Bronchial epithelial cell (primary cell): ENCODE measurements around the gene THEM5. TPM values are rescaled to one million over a fixed set of nuclear protein-coding genes. Genes with fewer than 3 reads are reported as not detected.

Experiments used
- DNase-seq: peaks from one replicate; pipeline ENCODE4 v3.0.0-alpha.2; 2010; ENCODE audit warnings: low read depth
- FAIRE-seq: peaks from 2 replicates; lab custom pipeline; 2011; peaks lifted over from hg19 to GRCh38; lab: Jason Lieb, UNC
- H3K27me3 ChIP-seq: 2 replicates; pipeline ENCODE4 v1.5.1; 2011; ENCODE audit warnings: low read length; ENCODE audit not compliant: control insufficient read depth, insufficient read depth
- H3K36me3 ChIP-seq: 2 replicates; pipeline ENCODE4 v1.5.1; 2011; ENCODE audit warnings: low read length; ENCODE audit not compliant: control insufficient read depth, insufficient read depth
- H3K4me3 ChIP-seq: 2 replicates; pipeline ENCODE4 v1.5.1; 2011; ENCODE audit warnings: mild to moderate bottlenecking, low read depth, low read length, control low read depth
- CTCF ChIP-seq: IDR thresholded peaks from 2 replicates; pipeline ENCODE4 v1.5.1; 2011; ENCODE audit warnings: mild to moderate bottlenecking, moderate library complexity, low read length, control low read depth, inconsistent platforms; ENCODE audit not compliant: insufficient read depth, severe bottlenecking
- total RNA-seq: library from RNA; depleted of rRNA; stranded (reverse); fragments of >200 nt; gene quantifications from 2 replicates; pipeline ENCODE4 v1.2.1, GENCODE V29; 2014

Gene THEM5
- total RNA-seq, 1 donor from 2014 or later = not detected

GRCh38 chr1:151846062-151846568 is 7.4 kb downstream of the THEM5 start:
- Histone ChIP-seq H3K27me3 (no peaks in the 10 kb centered on the region), H3K36me3 (no peaks in the 10 kb centered on the region), H3K4me3 (no peak overlapping the region)
- DNase-seq = peak; percentile 83
- no peak for FAIRE-seq
- peak; percentile 18 for TF ChIP-seq CTCF

GRCh38 chr1:151843398-151843797 is 10.1 kb downstream of the THEM5 start:
- DNase-seq (no peak), FAIRE-seq (no peak)
- no peak for TF ChIP-seq CTCF
- H3K27me3 ChIP-seq = no peaks in the 10 kb centered on the region
- no peaks in the 10 kb centered on the region for H3K36me3 ChIP-seq
- no peak overlapping the region for H3K4me3 ChIP-seq

DNA sequence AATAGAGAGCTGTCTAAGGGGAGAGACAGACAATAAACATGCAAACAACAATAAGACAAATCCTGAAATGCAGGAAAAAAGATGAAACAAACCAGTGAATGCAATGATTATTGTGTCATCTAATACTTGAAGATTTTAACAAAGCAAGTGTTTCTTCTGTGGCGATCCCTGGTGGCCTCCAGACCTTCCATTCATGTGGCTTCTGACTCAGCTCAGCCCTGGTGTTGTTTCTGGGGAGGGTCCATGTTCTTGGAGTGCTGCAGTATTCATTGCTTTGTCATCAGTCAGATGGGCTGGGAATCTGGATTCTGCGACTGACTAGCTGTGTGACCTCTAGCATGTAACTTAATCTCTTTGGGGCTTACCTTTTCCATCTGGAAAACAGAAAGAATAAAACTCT is 12.4 kb downstream of the THEM5 start:
- no peak for FAIRE-seq
- TF ChIP-seq CTCF = no peak
- peak; percentile 62 for DNase-seq

GRCh38 chr1:151840421-151840820 is 13.1 kb downstream of the THEM5 start:
- peak overlapping the region; percentile 38 for H3K4me3 ChIP-seq
- DNase-seq (no peak), FAIRE-seq (peak; percentile 60)
- no peaks in the 10 kb centered on the region for H3K27me3 ChIP-seq
- no peaks in the 10 kb centered on the region for H3K36me3 ChIP-seq
- no peak for TF ChIP-seq CTCF

More for the DNA sequence above, 12.4 kb downstream of the THEM5 start:
- Histone ChIP-seq H3K36me3 (no peaks in the 10 kb centered on the region), H3K27me3 (no peaks in the 10 kb centered on the region), H3K4me3 (no peak overlapping the region)

DNA sequence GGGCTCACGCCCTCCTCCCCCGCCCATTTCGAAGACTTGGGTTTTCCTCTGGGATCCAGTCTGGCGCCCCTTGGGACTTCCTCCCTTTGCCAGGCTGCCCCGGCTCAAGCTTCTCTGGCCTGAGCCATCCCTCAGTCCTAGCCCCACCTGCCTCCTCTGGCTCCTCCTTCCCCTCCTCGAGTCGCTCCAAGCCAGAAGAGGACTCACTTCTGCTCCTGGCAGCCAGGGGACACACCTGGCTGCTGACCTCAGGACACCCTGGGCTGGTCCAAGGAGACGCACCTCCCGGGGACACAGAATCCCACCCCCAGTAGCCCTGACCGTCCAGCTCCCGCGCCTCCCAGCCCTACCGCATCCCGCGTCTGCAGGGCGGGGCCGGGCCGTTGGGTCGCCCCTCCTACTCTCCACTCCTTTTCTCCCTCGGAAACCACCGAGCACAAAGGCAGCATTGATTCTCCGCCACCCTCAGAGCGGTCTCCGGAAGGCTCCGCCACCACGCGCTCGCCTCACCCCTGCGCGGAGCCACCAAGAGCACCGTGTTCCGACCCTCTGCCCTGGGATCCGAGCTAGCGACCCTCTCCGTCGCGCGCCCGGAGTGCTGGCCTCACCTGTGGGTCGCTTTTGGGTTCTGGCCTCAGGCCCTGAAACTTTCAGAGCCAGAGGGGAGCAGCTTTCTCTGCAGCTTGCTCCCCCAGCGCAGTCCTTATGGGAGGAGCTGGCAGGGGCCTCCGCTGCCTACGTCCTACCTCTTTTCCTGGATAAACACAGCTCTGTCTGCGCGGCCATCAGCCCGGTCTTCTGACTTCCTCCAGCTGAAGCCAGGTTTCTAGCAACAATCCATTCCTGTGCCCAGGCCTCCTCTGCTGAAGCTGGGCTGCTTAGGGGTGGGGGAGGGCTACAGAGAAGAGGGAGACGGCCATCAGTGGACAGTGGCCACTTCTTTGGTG is 13.8 kb downstream of the THEM5 start, which contains the start of gene C2CD4D:
Gene C2CD4D, minus strand, starts transcription at position 364 of the 947 bp plus-strand sequence. CDS start 831 bp downstream, outside the sequence.
- no peak for FAIRE-seq

More for the DNA sequence above, 13.8 kb downstream of the THEM5 start, which contains the start of gene C2CD4D:
- peak; percentile 57 for DNase-seq
- Histone ChIP-seq H3K36me3 (no peaks in the 10 kb centered on the region), H3K27me3 (no peaks in the 10 kb centered on the region), H3K4me3 (peak within 1 kb of the TSS; percentile 38)
- TF ChIP-seq CTCF = peak; percentile 4
